PC-9 (cell line): ENCODE data around the gene CTNND2.

Source experiments
- CTCF ChIP-seq: fragments of 200-600 bp; sonication (generic); conservative IDR thresholded peaks from 2 replicates; pipeline ENCODE4 v1.6.1; 2017; ENCODE audit warnings: mixed run types, antibody characterized with exemption, mild to moderate bottlenecking, moderate library complexity
- EZH2 ChIP-seq: fragments of 200-600 bp; sonication (generic); IDR thresholded peaks from 2 replicates; pipeline ENCODE4 v1.8.0; 2017; ENCODE audit warnings: antibody characterized with exemption, low read depth

GRCh38 chr5:11785771-11786352 lies 118.4 kb downstream of the CTNND2 start:
- TF ChIP-seq CTCF (no peak), EZH2 (no peak)
